Left ventricle myocardium inferior (tissue), 1 donor: Measurements from ENCODE around the gene CPPED1. TPM values are rescaled to one million over a fixed set of nuclear protein-coding genes. Genes with fewer than 3 reads are reported as not detected.

Source experiments
- DNase-seq: peaks from one replicate; pipeline ENCODE4 v3.0.0-alpha.2; 2020
- H3K27ac ChIP-seq: fragments of 200-600 bp; replicated peaks from 2 replicates; pipeline ENCODE4 v1.8.0; 2021
- H3K27me3 ChIP-seq: fragments of 200-600 bp; 2 replicates; pipeline ENCODE4 v1.8.0; 2021; ENCODE audit warnings: low read depth
- H3K36me3 ChIP-seq: fragments of 200-600 bp; 2 replicates; pipeline ENCODE4 v1.8.0; 2021
- H3K4me1 ChIP-seq: fragments of 200-600 bp; 2 replicates; pipeline ENCODE4 v1.8.0; 2021
- H3K4me3 ChIP-seq: fragments of 200-600 bp; 2 replicates; pipeline ENCODE4 v1.8.0; 2021; ENCODE audit warnings: mild to moderate bottlenecking, moderate library complexity
- H3K9me3 ChIP-seq: fragments of 200-600 bp; replicated peaks from 2 replicates; pipeline ENCODE4 v1.8.0; 2021
- CTCF ChIP-seq: fragments of 200-600 bp; IDR thresholded peaks from 2 replicates; pipeline ENCODE4 v1.8.0; 2021; ENCODE audit warnings: antibody characterized with exemption, mild to moderate bottlenecking, borderline replicate concordance
- intact Hi-C: fragments of 100-400 bp; cut with micrococcal nuclease; formaldehyde crosslinking; loops from one replicate; pipeline ENCODE4 v1.11.0; 2022
- total RNA-seq: library from RNA; stranded (reverse); fragmentation: NEBNext Ultra II Directional; extraction: Animal tissue kit (Norgen Biotek cat#: 25700); gene quantifications from one replicate; pipeline ENCODE4 v1.2.1, GENCODE V29; 2021
- donor health status: DM: no; HTN: yes; CAD: no; lungs with severe emphysema.

CPPED1 gene
- total RNA-seq, 1 donor from 2014 or later, result 12.4 TPM

DNA sequence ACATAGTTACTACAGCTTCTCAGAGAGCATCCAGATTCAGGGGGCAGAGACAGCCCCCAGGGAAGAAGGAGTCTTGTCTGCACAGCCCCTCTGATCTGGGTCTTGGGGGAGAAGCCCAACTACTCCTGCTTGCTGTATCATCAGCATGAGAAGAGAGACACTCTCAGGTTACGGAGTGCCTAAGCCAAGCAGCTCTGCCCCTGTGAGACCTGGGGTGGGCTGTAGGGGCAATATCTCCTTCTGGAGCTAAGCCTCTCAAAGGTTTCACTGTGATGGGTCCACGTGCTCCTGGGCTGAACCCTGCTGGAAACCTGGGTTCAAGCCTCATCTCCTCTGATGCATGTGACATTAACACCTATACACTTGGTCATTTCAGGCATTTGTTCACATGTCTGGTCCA, 123.2 kb downstream of the CPPED1 start:
- Histone ChIP-seq H3K4me1 (no peaks in the 10 kb centered on the region), H3K4me3 (no peak overlapping the region), H3K9me3 (peaks cover 29% of the 10 kb centered on the region), H3K27ac (no peak overlapping the region), H3K36me3 (no peaks in the 10 kb centered on the region), H3K27me3 (no peaks in the 10 kb centered on the region)
- intact Hi-C loops, result no loop called here
- no peak for TF ChIP-seq CTCF
- DNase-seq, result no peak

DNA sequence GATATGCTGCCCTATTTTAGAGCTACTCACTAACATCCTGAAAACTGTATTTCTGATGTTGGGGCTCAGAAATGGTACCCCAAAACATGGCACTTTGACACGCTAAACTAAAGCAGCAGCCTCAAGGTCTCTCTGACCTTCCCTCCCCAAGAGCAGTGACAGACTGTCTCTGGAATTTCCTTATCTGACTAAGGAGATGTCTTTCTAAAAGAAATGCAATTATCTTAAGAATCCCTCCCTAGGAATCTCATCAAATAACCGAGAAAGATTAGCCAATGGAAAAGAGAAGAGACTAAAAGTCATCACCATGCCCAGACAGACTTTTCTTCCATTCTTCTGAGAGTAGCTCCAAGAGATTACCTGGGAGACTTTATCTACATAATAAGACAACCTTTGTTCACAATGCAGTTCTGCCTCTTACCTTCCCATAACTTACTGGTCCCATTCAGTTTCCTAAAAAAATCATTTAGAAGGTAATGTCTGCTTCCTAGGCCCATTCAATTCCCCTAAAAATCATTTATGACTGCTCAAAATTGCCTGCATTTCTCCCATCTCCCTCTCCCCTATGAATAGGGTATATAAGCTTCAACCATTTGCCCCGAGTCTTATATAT, 123.9 kb downstream of the CPPED1 start:
- peaks cover 29% of the 10 kb centered on the region for H3K9me3 ChIP-seq
- H3K27ac ChIP-seq, result no peak overlapping the region
- TF ChIP-seq CTCF, result no peak
- no peak for DNase-seq
- no peaks in the 10 kb centered on the region for H3K36me3 ChIP-seq
- H3K27me3 ChIP-seq, result no peaks in the 10 kb centered on the region
- intact Hi-C loops, result no loop called here
- no peak overlapping the region for H3K4me3 ChIP-seq
- no peaks in the 10 kb centered on the region for H3K4me1 ChIP-seq

DNA sequence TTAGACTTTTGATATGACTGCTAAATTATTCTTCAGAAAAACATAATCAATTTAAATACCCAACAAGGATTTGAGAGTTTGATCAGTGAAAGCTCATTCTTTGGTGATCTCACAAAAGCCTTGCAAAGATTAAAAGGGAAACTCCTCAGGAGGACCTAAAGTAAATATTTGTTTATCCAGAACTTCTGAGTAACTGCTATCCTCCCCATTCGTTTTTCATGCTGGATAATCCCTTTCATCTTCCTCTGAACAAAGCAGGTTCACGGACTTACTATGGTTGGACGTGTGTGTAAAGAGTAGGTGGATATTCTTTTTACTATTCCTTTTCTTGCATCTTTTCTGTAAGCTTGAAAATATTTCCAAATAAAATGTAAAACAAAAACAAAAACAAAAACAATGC, 124.7 kb downstream of the CPPED1 start:
- intact Hi-C loops, result no loop called here
- H3K36me3 ChIP-seq, result no peaks in the 10 kb centered on the region
- no peaks in the 10 kb centered on the region for H3K27me3 ChIP-seq
- no peaks in the 10 kb centered on the region for H3K4me1 ChIP-seq
- no peak for TF ChIP-seq CTCF
- no peak overlapping the region for H3K27ac ChIP-seq
- peaks cover 29% of the 10 kb centered on the region for H3K9me3 ChIP-seq
- no peak overlapping the region for H3K4me3 ChIP-seq
- no peak for DNase-seq

DNA sequence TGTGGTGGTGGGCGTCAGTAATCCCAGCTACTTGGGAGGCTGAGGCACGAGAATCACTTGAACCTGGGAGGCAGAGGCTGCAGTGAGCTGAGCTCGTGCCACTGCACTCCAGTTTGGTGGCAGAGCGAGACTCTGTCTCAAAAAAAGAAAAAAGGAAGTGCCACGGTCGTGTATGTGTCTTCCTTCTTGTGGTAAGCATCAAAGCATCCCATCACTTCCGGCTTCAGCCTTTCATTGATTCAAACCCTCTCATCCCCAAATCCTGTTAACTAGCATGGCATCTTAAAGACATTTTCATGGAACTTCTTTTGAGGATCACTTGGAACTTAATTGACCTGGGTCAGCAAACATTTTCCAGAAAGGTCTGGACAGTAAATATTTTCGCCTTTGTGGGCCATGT, 126.2 kb downstream of the CPPED1 start:
- Histone ChIP-seq H3K9me3 (peaks cover 29% of the 10 kb centered on the region), H3K27ac (no peak overlapping the region), H3K4me1 (no peaks in the 10 kb centered on the region), H3K4me3 (no peak overlapping the region), H3K36me3 (no peaks in the 10 kb centered on the region), H3K27me3 (no peaks in the 10 kb centered on the region)
- TF ChIP-seq CTCF, result no peak
- DNase-seq, result no peak
- intact Hi-C loops, result no loop called here

DNA sequence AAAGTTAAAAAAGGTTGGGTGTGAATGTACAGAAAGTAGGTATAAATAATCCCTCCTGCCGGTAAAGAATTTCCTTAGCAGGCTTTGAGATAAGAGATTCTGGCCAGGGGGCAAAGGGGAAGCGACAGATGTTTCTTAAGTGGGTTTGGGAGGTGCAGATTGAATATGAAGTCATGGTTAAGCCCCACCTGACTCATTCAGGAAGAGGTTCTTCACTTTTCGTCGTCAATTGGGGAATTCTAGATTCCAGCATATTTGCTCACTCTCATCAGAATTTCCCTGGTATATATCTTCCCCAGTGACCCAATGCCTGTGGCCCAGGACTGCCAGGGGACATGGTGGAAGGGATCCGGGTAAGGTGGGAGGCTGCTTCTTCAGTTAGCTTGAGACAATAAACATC, 127.8 kb downstream of the CPPED1 start:
- Histone ChIP-seq H3K4me1 (no peaks in the 10 kb centered on the region), H3K27me3 (no peaks in the 10 kb centered on the region), H3K36me3 (no peaks in the 10 kb centered on the region), H3K4me3 (no peak overlapping the region), H3K27ac (no peak overlapping the region), H3K9me3 (peaks cover 29% of the 10 kb centered on the region)
- no peak for DNase-seq
- intact Hi-C loops, result no loop called here
- no peak for TF ChIP-seq CTCF

GRCh38 chr16:12675046-12675445, 128.6 kb downstream of the CPPED1 start:
- Histone ChIP-seq H3K27ac (no peak overlapping the region), H3K4me1 (no peaks in the 10 kb centered on the region), H3K27me3 (no peaks in the 10 kb centered on the region), H3K4me3 (no peak overlapping the region), H3K9me3 (peaks cover 23% of the 10 kb centered on the region), H3K36me3 (peaks cover 5% of the 10 kb centered on the region)
- no peak for DNase-seq
- TF ChIP-seq CTCF, result no peak
- intact Hi-C loops, result no loop called here
